NCI-H1417 treated with DMSO at 0.1 percent for 48 hours (cell line): ENCODE measurements around the gene COG8.
"Not testable (repeated sequence)": the region's sequence is repeated elsewhere in the genome, so short reads cannot be mapped to it uniquely, and the experiment has no call there.

Source experiments
- DNase-seq: peaks from one replicate; lab custom pipeline; 2025; lab: John Stamatoyannopoulos, UW

Gene COG8

GRCh38 chr16:69319381-69319780 lies 20.0 kb downstream of the COG8 start:
- no peak for DNase-seq

- DNase-seq, result no peak
Measured at GRCh38 chr16:69318911-69319289, 20.5 kb downstream of the COG8 start.

GRCh38 chr16:69318177-69318910 lies 21.0 kb downstream of the COG8 start:
- DNase-seq, result no peak

- DNase-seq, result no peak
Measured at GRCh38 chr16:69316595-69317034, 22.7 kb downstream of the COG8 start.

- DNase-seq, result no peak
Measured at GRCh38 chr16:69315486-69316311, 23.7 kb downstream of the COG8 start.

GRCh38 chr16:69314534-69314933 lies 24.8 kb downstream of the COG8 start:
- DNase-seq, result no peak

GRCh38 chr16:69313469-69313868 lies 25.9 kb downstream of the COG8 start:
- no peak for DNase-seq

GRCh38 chr16:69311533-69312387 lies 27.6 kb downstream of the COG8 start:
- DNase-seq, result no peak

- DNase-seq, result peak; percentile 71
Measured at GRCh38 chr16:69310653-69311532, 28.5 kb downstream of the COG8 start, which contains the start of gene VPS4A. TSS of gene VPS4A (plus strand) at chr16:69311350. CDS start at chr16:69311512, 162 bp downstream.

- DNase-seq, result no peak
Measured at GRCh38 chr16:69309316-69309715, 30.0 kb downstream of the COG8 start.

GRCh38 chr16:69307856-69308255 lies 31.5 kb downstream of the COG8 start:
- DNase-seq, result no peak

GRCh38 chr16:69307091-69307490 lies 32.3 kb downstream of the COG8 start:
- DNase-seq, result no peak

- DNase-seq, result no peak
Measured at GRCh38 chr16:69306031-69306430, 33.3 kb downstream of the COG8 start.

- no peak for DNase-seq
Measured at GRCh38 chr16:69302301-69302700, 37.1 kb downstream of the COG8 start.

GRCh38 chr16:69301861-69302260 lies 37.5 kb downstream of the COG8 start:
- no peak for DNase-seq

- DNase-seq, result no peak
Measured at GRCh38 chr16:69301187-69301586, 38.2 kb downstream of the COG8 start.

- no peak for DNase-seq
Measured at GRCh38 chr16:69298261-69298660, 41.1 kb downstream of the COG8 start.

- DNase-seq, result not testable (repeated sequence)
Measured at GRCh38 chr16:69296771-69297170, 42.6 kb downstream of the COG8 start.

GRCh38 chr16:69294051-69294450 lies 45.3 kb downstream of the COG8 start:
- no peak for DNase-seq

- no peak for DNase-seq
Measured at GRCh38 chr16:69293401-69293800, 46.0 kb downstream of the COG8 start.

- not testable (repeated sequence) for DNase-seq
Measured at GRCh38 chr16:69291657-69292056, 47.7 kb downstream of the COG8 start.
